Progenitor cell of endocrine pancreas (in vitro differentiated cells): ENCODE results near the gene ZNF362. TPM values are rescaled to one million over a fixed set of nuclear protein-coding genes. Genes with fewer than 3 reads are reported as not detected.

Source experiments
- DNase-seq: peaks from one replicate; pipeline ENCODE4 v3.0.0; 2021; ENCODE audit warnings: low spot score; ENCODE audit not compliant: unreplicated experiment
- H3K27ac Mint-ChIP-seq: 2 replicates; pipeline ENCODE4 v1.8.0; 2021; ENCODE audit warnings: mild to moderate bottlenecking, moderate library complexity, mixed read lengths
- H3K27me3 Mint-ChIP-seq: 2 replicates; pipeline ENCODE4 v1.8.0; 2021; ENCODE audit warnings: mixed read lengths
- H3K36me3 Mint-ChIP-seq: 2 replicates; pipeline ENCODE4 v1.8.0; 2022; ENCODE audit warnings: mixed read lengths; ENCODE audit not compliant: insufficient read depth
- H3K4me1 Mint-ChIP-seq: 2 replicates; pipeline ENCODE4 v1.8.0; 2021; ENCODE audit warnings: low read depth, mixed read lengths
- H3K4me3 Mint-ChIP-seq: 2 replicates; pipeline ENCODE4 v1.8.0; 2021; ENCODE audit warnings: low read depth, mild to moderate bottlenecking, moderate library complexity, mixed read lengths
- H3K9me3 Mint-ChIP-seq: 2 replicates; pipeline ENCODE4 v1.8.0; 2021; ENCODE audit warnings: low read depth, mixed read lengths
- CTCF ChIP-seq: fragments of 200-600 bp; sonication (generic); IDR thresholded peaks from one replicate; pipeline ENCODE4 v1.5.0; 2021; ENCODE audit warnings: antibody characterized with exemption, mild to moderate bottlenecking; ENCODE audit not compliant: unreplicated experiment
- total RNA-seq: library from RNA; stranded (reverse); gene quantifications from 2 replicates; pipeline ENCODE4 v1.2.1, GENCODE V29; 2021

ZNF362 gene
- total RNA-seq, 1 donor from 2014 or later, result 79.3 TPM

DNA sequence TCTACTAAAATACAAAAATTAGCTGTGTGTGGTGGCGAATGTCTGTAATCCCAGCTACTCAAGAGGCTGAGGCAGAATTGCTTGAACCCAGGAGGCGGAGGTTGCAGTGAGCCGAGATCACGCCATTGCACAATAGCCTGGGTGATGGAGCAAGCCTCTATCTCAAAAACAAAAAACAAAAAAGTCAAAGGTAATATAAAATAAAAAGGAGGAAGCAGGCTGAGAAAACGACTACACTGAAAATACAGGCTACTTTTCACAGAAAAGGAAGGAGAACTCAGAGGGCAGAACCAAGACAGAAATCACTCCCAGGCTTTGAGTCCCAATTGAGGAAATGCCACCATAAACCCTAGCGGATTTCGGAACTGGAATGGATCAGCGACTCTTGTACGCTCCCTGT, 70.5 kb downstream of the ZNF362 start:
- H3K9me3 Mint-ChIP-seq, result no peaks in the 10 kb centered on the region
- H3K36me3 Mint-ChIP-seq, result peaks cover 38% of the 10 kb centered on the region
- H3K27me3 Mint-ChIP-seq, result no peaks in the 10 kb centered on the region
- H3K4me1 Mint-ChIP-seq, result no peaks in the 10 kb centered on the region
- DNase-seq, result no peak
- H3K27ac Mint-ChIP-seq, result no peak overlapping the region
- H3K4me3 Mint-ChIP-seq, result no peak overlapping the region
- TF ChIP-seq CTCF, result no peak

- Mint-ChIP-seq H3K9me3 (no peaks in the 10 kb centered on the region), H3K4me1 (no peaks in the 10 kb centered on the region), H3K4me3 (no peak overlapping the region), H3K27me3 (no peaks in the 10 kb centered on the region), H3K36me3 (peaks cover 42% of the 10 kb centered on the region), H3K27ac (no peak overlapping the region)
- DNase-seq, result no peak
- no peak for TF ChIP-seq CTCF
Observed at GRCh38 chr1:33327587-33328325, 71.5 kb downstream of the ZNF362 start.

GRCh38 chr1:33328817-33329216, 72.5 kb downstream of the ZNF362 start:
- no peak for DNase-seq
- H3K9me3 Mint-ChIP-seq, result no peaks in the 10 kb centered on the region
- no peak overlapping the region for H3K4me3 Mint-ChIP-seq
- no peak overlapping the region for H3K27ac Mint-ChIP-seq
- peaks cover 43% of the 10 kb centered on the region for H3K36me3 Mint-ChIP-seq
- no peaks in the 10 kb centered on the region for H3K27me3 Mint-ChIP-seq
- peaks cover 3% of the 10 kb centered on the region for H3K4me1 Mint-ChIP-seq
- no peak for TF ChIP-seq CTCF

DNA sequence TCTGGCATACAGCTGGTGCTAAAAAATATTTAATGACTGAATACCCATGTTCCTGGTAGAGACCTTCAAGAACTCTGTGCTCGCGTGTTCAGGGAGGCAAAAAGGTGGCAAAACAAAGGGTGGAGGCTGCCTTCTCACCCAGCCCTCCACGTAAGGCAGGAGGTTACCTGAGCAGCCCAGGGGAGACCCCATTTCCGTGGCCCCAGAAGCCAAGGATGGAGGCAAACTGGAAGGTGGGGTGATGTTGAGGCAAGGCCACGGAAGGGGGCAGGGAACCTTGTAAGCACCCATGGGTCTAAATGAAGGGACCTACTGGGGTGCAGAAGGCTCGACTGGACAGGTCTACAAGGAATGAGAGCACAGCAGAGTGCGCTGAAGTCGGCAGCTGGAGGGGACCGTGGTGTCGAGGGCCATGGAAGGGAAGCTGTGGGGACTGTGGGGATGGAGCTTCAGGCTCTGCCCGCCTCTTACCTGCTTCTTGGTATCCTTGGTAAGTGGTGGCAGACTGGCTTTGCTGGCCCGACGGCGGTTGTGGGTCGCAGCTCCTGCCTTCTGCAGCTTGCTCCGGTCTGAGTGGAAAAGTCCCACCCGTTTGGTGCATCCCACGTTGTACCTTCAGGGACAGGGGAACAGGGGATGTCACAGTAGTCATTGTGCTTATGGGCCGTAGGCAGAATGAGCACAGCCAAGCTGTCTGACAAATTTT, 73.5 kb downstream of the ZNF362 start:
- Mint-ChIP-seq H3K9me3 (no peaks in the 10 kb centered on the region), H3K27ac (no peak overlapping the region), H3K36me3 (peaks cover 48% of the 10 kb centered on the region), H3K4me3 (no peak overlapping the region), H3K4me1 (peaks cover 10% of the 10 kb centered on the region), H3K27me3 (no peaks in the 10 kb centered on the region)
- DNase-seq, result no peak
- TF ChIP-seq CTCF, result no peak

GRCh38 chr1:33330361-33330890, 74.1 kb downstream of the ZNF362 start:
- no peak overlapping the region for H3K4me3 Mint-ChIP-seq
- TF ChIP-seq CTCF, result no peak
- H3K9me3 Mint-ChIP-seq, result no peaks in the 10 kb centered on the region
- H3K27me3 Mint-ChIP-seq, result no peaks in the 10 kb centered on the region
- H3K27ac Mint-ChIP-seq, result no peak overlapping the region
- peaks cover 46% of the 10 kb centered on the region for H3K36me3 Mint-ChIP-seq
- DNase-seq, result no peak
- H3K4me1 Mint-ChIP-seq, result peaks cover 15% of the 10 kb centered on the region
